H9 (cell line): ENCODE results near the gene SYNGAP1. TPM values are rescaled to one million over a fixed set of nuclear protein-coding genes. Genes with fewer than 3 reads are reported as not detected.

ENCODE experiments used
- DNase-seq: peaks from one replicate; pipeline ENCODE4 v3.0.0-alpha.2; 2017
- H2AFZ ChIP-seq: one replicate; pipeline ENCODE4 v1.6.1; 2013; ENCODE audit warnings: mild to moderate bottlenecking, low read length, control low read depth, moderate library complexity
- H2AK5ac ChIP-seq: 2 replicates; pipeline ENCODE4 v1.6.1; 2013; ENCODE audit warnings: low read length, control low read depth, mixed read lengths; ENCODE audit not compliant: insufficient read length
- H2BK120ac ChIP-seq: one replicate; pipeline ENCODE4 v1.6.1; 2013; ENCODE audit warnings: low read depth, mild to moderate bottlenecking, low read length, control low read depth, inconsistent platforms; ENCODE audit not compliant: poor library complexity, severe bottlenecking
- H2BK12ac ChIP-seq: 2 replicates; pipeline ENCODE4 v1.6.1; 2013; ENCODE audit warnings: low read length, control low read depth, mixed read lengths, low read depth; ENCODE audit not compliant: insufficient read length
- H2BK15ac ChIP-seq: 2 replicates; pipeline ENCODE4 v1.6.1; 2013; ENCODE audit warnings: low read depth, low read length, control low read depth
- H2BK20ac ChIP-seq: one replicate; pipeline ENCODE4 v1.6.1; 2013; ENCODE audit warnings: low read depth, mild to moderate bottlenecking, low read length, control low read depth, inconsistent platforms; ENCODE audit not compliant: poor library complexity, severe bottlenecking
- H2BK5ac ChIP-seq: 2 replicates; pipeline ENCODE4 v1.6.1; 2013; ENCODE audit warnings: low read length, control low read depth, mixed read lengths; ENCODE audit not compliant: insufficient read length
- H3K14ac ChIP-seq: 2 replicates; pipeline ENCODE4 v1.6.1; 2013; ENCODE audit warnings: low read length, control low read depth; ENCODE audit not compliant: insufficient read depth
- H3K18ac ChIP-seq: 2 replicates; pipeline ENCODE4 v1.6.1; 2013; ENCODE audit warnings: low read depth, mild to moderate bottlenecking, mixed read lengths, low read length, control low read depth; ENCODE audit not compliant: insufficient read length
- H3K23ac ChIP-seq: 2 replicates; pipeline ENCODE4 v1.6.1; 2013; ENCODE audit warnings: low read length, control low read depth, mixed read lengths, low read depth; ENCODE audit not compliant: insufficient read length
- H3K23me2 ChIP-seq: 2 replicates; pipeline ENCODE4 v1.6.1; 2013; ENCODE audit warnings: low read depth, mild to moderate bottlenecking, mixed read lengths, low read length, control low read depth; ENCODE audit not compliant: insufficient read length, poor library complexity, severe bottlenecking
- H3K27ac ChIP-seq: 2 replicates; pipeline ENCODE4 v1.5.1; 2013; ENCODE audit warnings: low read length, control low read depth, mixed read lengths, low read depth; ENCODE audit not compliant: insufficient read length
- H3K27me3 ChIP-seq: 2 replicates; pipeline ENCODE4 v1.6.1; 2013; ENCODE audit warnings: low read length, control low read depth, inconsistent platforms; ENCODE audit not compliant: insufficient read depth
- H3K4ac ChIP-seq: 2 replicates; pipeline ENCODE4 v1.6.1; 2013; ENCODE audit warnings: low read depth, mild to moderate bottlenecking, control low read depth, inconsistent platforms, low read length, moderate library complexity
- H3K4me1 ChIP-seq: 2 replicates; pipeline ENCODE4 v1.6.1; 2013; ENCODE audit warnings: low read length, control low read depth, inconsistent platforms; ENCODE audit not compliant: insufficient read depth
- H3K4me2 ChIP-seq: 2 replicates; pipeline ENCODE4 v1.6.1; 2013; ENCODE audit warnings: low read length, control low read depth, mixed read lengths; ENCODE audit not compliant: insufficient read length, insufficient read depth
- H3K56ac ChIP-seq: 2 replicates; pipeline ENCODE4 v1.6.1; 2013; ENCODE audit warnings: low read depth, mild to moderate bottlenecking, mixed read lengths, low read length, control low read depth; ENCODE audit not compliant: insufficient read length
- H3K79me1 ChIP-seq: 2 replicates; pipeline ENCODE4 v1.6.1; 2013; ENCODE audit warnings: low read depth, mild to moderate bottlenecking, moderate library complexity, low read length, control low read depth, inconsistent platforms; ENCODE audit not compliant: insufficient read depth, poor library complexity, severe bottlenecking
- H3K79me2 ChIP-seq: 2 replicates; pipeline ENCODE4 v1.6.1; 2013; ENCODE audit warnings: low read length, control low read depth, inconsistent platforms; ENCODE audit not compliant: insufficient read depth
- H3K9ac ChIP-seq: 2 replicates; pipeline ENCODE4 v1.6.1; 2013; ENCODE audit warnings: low read length, control low read depth, mixed read lengths; ENCODE audit not compliant: insufficient read length; ENCODE audit errors: extremely low read depth
- H3K9me3 ChIP-seq: one replicate; pipeline ENCODE4 v1.6.1; 2013; ENCODE audit warnings: low read depth, low read length, inconsistent platforms; ENCODE audit not compliant: control insufficient read depth
- H3T11ph ChIP-seq: one replicate; pipeline ENCODE4 v1.6.1; 2013; ENCODE audit warnings: mild to moderate bottlenecking, low read length, control low read depth, inconsistent platforms
- H4K20me1 ChIP-seq: one replicate; pipeline ENCODE4 v1.6.1; 2013; ENCODE audit not compliant: control insufficient read depth, insufficient read length, insufficient read depth
- H4K5ac ChIP-seq: 2 replicates; pipeline ENCODE4 v1.6.1; 2013; ENCODE audit warnings: low read depth, mild to moderate bottlenecking, mixed read lengths, low read length, control low read depth; ENCODE audit not compliant: insufficient read length
- H4K8ac ChIP-seq: replicated peaks from 2 replicates; pipeline ENCODE4 v1.6.1; 2013; ENCODE audit warnings: low read length, control low read depth, mixed read lengths, low read depth; ENCODE audit not compliant: insufficient read length
- H4K91ac ChIP-seq: 2 replicates; pipeline ENCODE4 v1.6.1; 2013; ENCODE audit warnings: low read depth, mild to moderate bottlenecking, moderate library complexity, mixed read lengths, low read length, control low read depth; ENCODE audit not compliant: insufficient read length
- H3K27ac Mint-ChIP-seq, 3 experiments: 2 replicates in 2 of 3; 3 replicates in 1 of 3; pipeline ENCODE4 v1.8.0; 2020 to 2021; ENCODE audit warnings: mixed read lengths in 3 of 3, mild to moderate bottlenecking in 1 of 3, moderate library complexity in 1 of 3
- H3K27me3 Mint-ChIP-seq: 2 replicates; pipeline ENCODE4 v1.8.0; 2021; ENCODE audit warnings: low read depth, mild to moderate bottlenecking, moderate library complexity, mixed read lengths
- H3K36me3 Mint-ChIP-seq, 3 experiments: 2 replicates in 2 of 3; 3 replicates in 1 of 3; pipeline ENCODE4 v1.8.0; 2020 to 2021; ENCODE audit warnings: low read depth in 3 of 3, mixed read lengths in 3 of 3; ENCODE audit not compliant: insufficient read depth in 1 of 3
- H3K4me1 Mint-ChIP-seq, 2 experiments: 2 replicates each; pipeline ENCODE4 v1.8.0; 2020; ENCODE audit warnings: mixed read lengths in 2 of 2
- H3K4me3 Mint-ChIP-seq, 2 experiments: 2 replicates in 1 of 2; 3 replicates in 1 of 2; pipeline ENCODE4 v1.8.0; 2020 to 2021; ENCODE audit warnings: mild to moderate bottlenecking in 2 of 2, mixed read lengths in 2 of 2, moderate library complexity in 1 of 2
- H3K9me3 Mint-ChIP-seq, 2 experiments: 2 replicates in 1 of 2; 3 replicates in 1 of 2; pipeline ENCODE4 v1.8.0; 2020; ENCODE audit warnings: mild to moderate bottlenecking in 2 of 2, mixed read lengths in 2 of 2, moderate library complexity in 1 of 2
- WGBS: extraction: QIAGEN DNeasy Blood & Tissue Kit; methylation state at CpG from one replicate; pipeline ENCODE4 v1.1.7; 2013; ENCODE audit warnings: missing lambda C conversion rate, low lambda C conversion rate, mixed read lengths; ENCODE audit not compliant: insufficient read length; ENCODE audit errors: extremely low coverage; 5-methylcytosine and 5-hydroxymethylcytosine counted together
- total RNA-seq: library from RNA; stranded (reverse); gene quantifications from 2 replicates; pipeline ENCODE4 v1.2.1, GENCODE V29; 2021
- TF ChIP-seq, protein P1 (sequence below): fragments of 200-600 bp; sonication (generic); conservative IDR thresholded peaks from 3 replicates; pipeline ENCODE4 v1.8.0; 2021; ENCODE audit warnings: antibody characterized with exemption, mild to moderate bottlenecking

Gene SYNGAP1
- total RNA-seq, 1 experiment from 2014 or later: 121 TPM

DNA sequence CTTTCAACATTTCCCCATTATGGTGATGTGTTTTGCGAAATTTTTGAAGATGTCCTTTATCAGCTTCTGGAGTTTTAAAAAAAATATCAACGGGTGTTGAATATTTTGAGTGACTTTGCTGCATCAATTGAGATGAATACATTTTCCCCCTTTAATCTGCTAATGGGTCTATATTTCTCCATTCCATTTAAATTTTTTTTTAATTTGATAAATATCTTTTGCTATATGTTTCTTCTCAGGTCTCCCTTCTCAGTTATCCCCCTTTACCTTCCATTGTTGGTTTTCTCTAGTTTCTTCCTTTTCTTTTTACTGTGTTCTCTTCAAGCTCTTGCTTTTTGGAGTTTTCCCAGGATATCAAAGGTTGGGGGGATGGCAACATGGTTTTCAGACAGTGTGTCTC lies 29.7 kb upstream of the SYNGAP1 start:
- Histone ChIP-seq H3K27ac (no peak overlapping the region), H4K91ac (no peak overlapping the region), H3K14ac (no peak overlapping the region), H4K20me1 (no peaks in the 10 kb centered on the region), H2AK5ac (no peak overlapping the region), H2BK20ac (no peak overlapping the region), H3K4me2 (no peak overlapping the region), H3K79me1 (peaks cover 5% of the 10 kb centered on the region), H3K56ac (no peak overlapping the region), H3K23me2 (peaks cover 10% of the 10 kb centered on the region), H3K9ac (peak overlapping the region; percentile 59), H3K4ac (no peak overlapping the region), H2AFZ (no peak overlapping the region), H3K27me3 (no peaks in the 10 kb centered on the region), H3K4me1 (peaks cover 2% of the 10 kb centered on the region; the same call in 1 of the 2 replicates), H3K9me3 (no peaks in the 10 kb centered on the region), H3T11ph (no peak overlapping the region), H3K79me2 (peaks cover 29% of the 10 kb centered on the region), H3K18ac (no peak overlapping the region), H3K23ac (no peak overlapping the region), H4K5ac (no peak overlapping the region), H2BK15ac (no peak overlapping the region), H2BK120ac (no peak overlapping the region), H2BK12ac (no peak overlapping the region), H2BK5ac (no peak overlapping the region), H4K8ac (no peak overlapping the region)
- H3K27ac Mint-ChIP-seq: peak overlapping the region in 2 of 3 experiments; percentile 68 to 94; a peak in 2 of 7 replicates
- TF ChIP-seq, protein P1, sequence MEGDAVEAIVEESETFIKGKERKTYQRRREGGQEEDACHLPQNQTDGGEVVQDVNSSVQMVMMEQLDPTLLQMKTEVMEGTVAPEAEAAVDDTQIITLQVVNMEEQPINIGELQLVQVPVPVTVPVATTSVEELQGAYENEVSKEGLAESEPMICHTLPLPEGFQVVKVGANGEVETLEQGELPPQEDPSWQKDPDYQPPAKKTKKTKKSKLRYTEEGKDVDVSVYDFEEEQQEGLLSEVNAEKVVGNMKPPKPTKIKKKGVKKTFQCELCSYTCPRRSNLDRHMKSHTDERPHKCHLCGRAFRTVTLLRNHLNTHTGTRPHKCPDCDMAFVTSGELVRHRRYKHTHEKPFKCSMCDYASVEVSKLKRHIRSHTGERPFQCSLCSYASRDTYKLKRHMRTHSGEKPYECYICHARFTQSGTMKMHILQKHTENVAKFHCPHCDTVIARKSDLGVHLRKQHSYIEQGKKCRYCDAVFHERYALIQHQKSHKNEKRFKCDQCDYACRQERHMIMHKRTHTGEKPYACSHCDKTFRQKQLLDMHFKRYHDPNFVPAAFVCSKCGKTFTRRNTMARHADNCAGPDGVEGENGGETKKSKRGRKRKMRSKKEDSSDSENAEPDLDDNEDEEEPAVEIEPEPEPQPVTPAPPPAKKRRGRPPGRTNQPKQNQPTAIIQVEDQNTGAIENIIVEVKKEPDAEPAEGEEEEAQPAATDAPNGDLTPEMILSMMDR: no peak
- WGBS: no CpG with 5 or more reads among the region's 2 CpGs
- no peak for DNase-seq
- no peaks in the 10 kb centered on the region for H3K9me3 Mint-ChIP-seq
- H3K4me3 Mint-ChIP-seq: peak overlapping the region in 1 of 2 experiments; percentile 94; a peak in 1 of 5 replicates
- H3K36me3 Mint-ChIP-seq: peaks cover 4 to 13% (median 5%) of the 10 kb centered on the region in 3 experiments; a peak in 4 of 7 replicates
- peaks cover 31 to 34% of the 10 kb centered on the region in 2 experiments for H3K4me1 Mint-ChIP-seq
- no peaks in the 10 kb centered on the region for H3K27me3 Mint-ChIP-seq
